D341Med (cell line): Measurements from ENCODE around the gene IL15.
A peak's percentile ranks its signal among the peaks of the same experiment; 100 is the strongest.
"Not testable (repeated sequence)": the region's sequence is repeated elsewhere in the genome, so short reads cannot be mapped to it uniquely, and the experiment has no call there.

Experiments
- DNase-seq: peaks from one replicate; pipeline ENCODE4 v3.0.0; 2012; ENCODE audit warnings: low spot score

The IL15 gene

GRCh38 chr4:141646969-141647368 is 10.6 kb downstream of the IL15 start:
- DNase-seq: no peak

- no peak for DNase-seq
These were observed 11.6 kb downstream of the IL15 start for GRCh38 chr4:141647966-141648365.

GRCh38 chr4:141652161-141652778 is 15.9 kb downstream of the IL15 start:
- no peak for DNase-seq

GRCh38 chr4:141654098-141654497 is 17.7 kb downstream of the IL15 start:
- DNase-seq: peak; percentile 46

- no peak for DNase-seq
These were observed 19.6 kb downstream of the IL15 start for GRCh38 chr4:141656031-141656430.

GRCh38 chr4:141657550-141658250 is 21.3 kb downstream of the IL15 start:
- no peak for DNase-seq

- DNase-seq: no peak
These were observed 21.9 kb downstream of the IL15 start for GRCh38 chr4:141658309-141658708.

GRCh38 chr4:141659539-141659938 is 23.2 kb downstream of the IL15 start:
- no peak for DNase-seq

GRCh38 chr4:141660880-141661279 is 24.5 kb downstream of the IL15 start:
- DNase-seq: no peak

- DNase-seq: no peak
These were observed 32.0 kb downstream of the IL15 start for GRCh38 chr4:141668200-141668910.

GRCh38 chr4:141669501-141669900 is 33.1 kb downstream of the IL15 start:
- DNase-seq: no peak

- DNase-seq: no peak
These were observed 39.0 kb downstream of the IL15 start for GRCh38 chr4:141675384-141675783.

- no peak for DNase-seq
These were observed 39.8 kb downstream of the IL15 start for GRCh38 chr4:141676087-141676670.

GRCh38 chr4:141680060-141680459 is 43.7 kb downstream of the IL15 start:
- DNase-seq: no peak

- DNase-seq: no peak
These were observed 48.4 kb downstream of the IL15 start for GRCh38 chr4:141684785-141685184.

GRCh38 chr4:141686146-141686775 is 49.9 kb downstream of the IL15 start:
- DNase-seq: no peak

- DNase-seq: no peak
These were observed 50.5 kb downstream of the IL15 start for GRCh38 chr4:141686879-141687278.

GRCh38 chr4:141689726-141690296 is 53.4 kb downstream of the IL15 start:
- not testable (repeated sequence) for DNase-seq

GRCh38 chr4:141691247-141691646 is 54.9 kb downstream of the IL15 start:
- not testable (repeated sequence) for DNase-seq

GRCh38 chr4:141692081-141692480 is 55.7 kb downstream of the IL15 start:
- DNase-seq: no peak

- no peak for DNase-seq
These were observed 60.7 kb downstream of the IL15 start for GRCh38 chr4:141697116-141697515.
